Measurements from ENCODE around the gene POLR1A. TPM values are rescaled to one million over a fixed set of nuclear protein-coding genes. Genes with fewer than 3 reads are reported as not detected.

Gene POLR1A
- total and polyA plus RNA-seq, 2 of the 8 experiments (the other 6 are each of a cell fraction or from before 2014, with no cell fraction given) = 8.9 to 58.1 TPM

- ChIA-PET POLR2A (ENCODE audit: partially characterized antibody) (no interaction called here), CTCF (ENCODE audit: partially characterized antibody) (no interaction called here)
- Histone ChIP-seq H3K27me3 (replicated peaks in 1 of 4; ENCODE audit: control insufficient read depth in 3 of 4, extremely low read depth in 1 of 4, insufficient read depth in 3 of 4, low read length in 3 of 4) (no peaks in the 10 kb centered on the region), H2BK20ac (ENCODE audit: low read length) (no peak overlapping the region), H3K79me1 (ENCODE audit: low read depth, low read length) (no peaks in the 10 kb centered on the region), H2BK5ac (ENCODE audit: low read depth, low read length) (no peak overlapping the region), H4K20me1 (replicated peaks in 1 of 2; ENCODE audit: control insufficient read depth in 1 of 2, insufficient read depth in 2 of 2, low read length in 2 of 2) (no peaks in the 10 kb centered on the region), H3K9ac (replicated peaks in 1 of 4; ENCODE audit: extremely low read depth in 1 of 4, low read depth in 3 of 4, low read length in 3 of 4) (no peak overlapping the region), H4K91ac (replicated peaks; ENCODE audit: insufficient read length, low read length) (no peak overlapping the region), H3K23ac (ENCODE audit: insufficient read length) (no peak overlapping the region), H4K5ac (ENCODE audit: insufficient read length, low read depth, low read length) (no peak overlapping the region), H2AK5ac (ENCODE audit: low read depth, low read length) (no peak overlapping the region), H3K4me3 (ENCODE audit: extremely low read depth in 1 of 4, insufficient read depth in 2 of 4, low read depth in 3 of 4, low read length in 4 of 4) (no peak overlapping the region), H3K23me2 (ENCODE audit: low read depth, low read length) (no peaks in the 10 kb centered on the region), H2BK12ac (ENCODE audit: low read depth, low read length) (no peak overlapping the region), H3K27ac (ENCODE audit: low read depth, low read length) (no peak overlapping the region), H2BK15ac (ENCODE audit: low read length) (no peak overlapping the region), H3K18ac (ENCODE audit: extremely low read depth, low read length) (no peak overlapping the region), H3K4me1 (replicated peaks in 1 of 4; ENCODE audit: control insufficient read depth in 3 of 4, insufficient read depth in 4 of 4, low read length in 3 of 4) (peaks cover 0 to 4% (median 2%) of the 10 kb centered on the region in 4 experiments; a peak in 3 of 7 replicates), H3K36me3 (ENCODE audit: control insufficient read depth in 2 of 4, insufficient read depth in 4 of 4, low read length in 3 of 4) (no peaks in the 10 kb centered on the region), H2BK120ac (replicated peaks; ENCODE audit: low read depth, low read length) (no peak overlapping the region), H3K56ac (replicated peaks; ENCODE audit: insufficient read length, low read depth, low read length) (no peak overlapping the region), H2AFZ (ENCODE audit: low read length) (no peak overlapping the region), H3K9me3 (ENCODE audit: insufficient read depth in 2 of 2, low read depth in 1 of 2, low read length in 1 of 2) (peaks cover 5 to 7% of the 10 kb centered on the region in 2 experiments; a peak in 2 of 4 replicates), H3K14ac (ENCODE audit: insufficient read length) (no peak overlapping the region), H3K79me2 (ENCODE audit: control insufficient read depth in 1 of 2, insufficient read depth in 2 of 2, low read length in 2 of 2) (no peaks in the 10 kb centered on the region), H3K4me2 (ENCODE audit: insufficient read depth in 1 of 2, low read depth in 2 of 2, low read length in 2 of 2) (no peak overlapping the region), H3K4ac (replicated peaks; ENCODE audit: insufficient read length, low read depth, low read length) (no peak overlapping the region), H4K8ac (ENCODE audit: extremely low read depth, insufficient read depth, low read length) (no peak overlapping the region)
- TF ChIP-seq EZH2 (IDR thresholded peaks at IDR 0.05; ENCODE audit: low read depth, low read length, severe bottlenecking) (no peak), NANOG (IDR thresholded peaks at IDR 0.05; ENCODE audit: insufficient read depth, low read depth, low read length, poor library complexity, severe bottlenecking) (no peak), BACH1 (IDR thresholded peaks at IDR 0.05; ENCODE audit: low read length) (no peak), NRF1 (IDR thresholded peaks at IDR 0.05; ENCODE audit: low read depth, low read length) (no peak), POU5F1 (IDR thresholded peaks at IDR 0.05; ENCODE audit: low read depth, low read length) (no peak), PHF8 (conservative IDR thresholded peaks at IDR 0.05; ENCODE audit: low read depth, low read length) (no peak), RNF2 (IDR thresholded peaks at IDR 0.05; ENCODE audit: borderline replicate concordance, low read depth, low read length, missing control alignments, poor library complexity, severe bottlenecking) (no peak), SIN3A (conservative IDR thresholded peaks at IDR 0.05 in 1 of 2, IDR thresholded peaks at IDR 0.05 in 1 of 2; ENCODE audit: low read depth in 1 of 2, low read length in 2 of 2) (no peak), BRCA1 (IDR thresholded peaks at IDR 0.05; ENCODE audit: low read depth, low read length) (no peak)
- FAIRE-seq (no peak), DNase-seq (ENCODE audit: low read depth in 1 of 2, low spot score in 2 of 2) (no peak)
- 96% methylated on average over 4 of the region's 4 CpGs; no CpG with 5 or more reads in 1 of the 2 experiments for WGBS, 2 experiments (ENCODE audit: extremely low coverage in 1 of 2, insufficient coverage in 1 of 2, insufficient read length in 1 of 2, insufficient replicate concordance in 2 of 2, low coverage in 1 of 2, low lambda C conversion rate in 2 of 2, missing lambda C conversion rate in 1 of 2)
Measured at GRCh38 chr2:86002375-86002774, 103.3 kb downstream of the POLR1A start.

All from H1 (cell line).